Esophagus squamous epithelium (tissue), 5 donors: ENCODE results near the gene NFE2L1. TPM values are rescaled to one million over a fixed set of nuclear protein-coding genes. Genes with fewer than 3 reads are reported as not detected.
"Not testable (repeated sequence)": the region's sequence is repeated elsewhere in the genome, so short reads cannot be mapped to it uniquely, and the experiment has no call there.

ENCODE experiments used
- DNase-seq: peaks from one replicate; lab custom pipeline; 2025; lab: John Stamatoyannopoulos, UW
- H3K27ac ChIP-seq, 4 donors: fragments of 200-600 bp; sonication (generic); one replicate each; pipeline ENCODE4 v1.5.1; 2016 to 2019; ENCODE audit warnings: mild to moderate bottlenecking in 1 of 4
- H3K27me3 ChIP-seq, 4 donors: fragments of 200-600 bp; sonication (generic); 1 replicate in 3 of 4; 2 replicates in 1 of 4; pipeline versions ENCODE4 v1.5.1 to v1.6.0; 2017 to 2021; ENCODE audit warnings: antibody characterized with exemption in 1 of 4
- H3K36me3 ChIP-seq, 3 donors: fragments of 200-600 bp; sonication (generic); one replicate each; pipeline ENCODE4 v1.5.1; 2016 to 2019
- H3K4me1 ChIP-seq, 3 donors: fragments of 200-600 bp; sonication (generic); one replicate each; pipeline ENCODE4 v1.5.1; 2017 to 2019
- H3K4me3 ChIP-seq, 4 donors: fragments of 200-600 bp; sonication (generic); 1 replicate in 3 of 4; 2 replicates in 1 of 4; pipeline ENCODE4 v1.5.1; 2016 to 2019; ENCODE audit warnings: mild to moderate bottlenecking in 2 of 4, moderate library complexity in 1 of 4
- H3K9me3 ChIP-seq, 3 donors: fragments of 200-600 bp; sonication (generic); one replicate each; pipeline ENCODE4 v1.5.1; 2016 to 2019
- POLR2A ChIP-seq, 4 donors: fragments of 450-650 bp; IDR thresholded peaks; one replicate each; pipeline ENCODE4 v1.6.1; 2017; ENCODE audit warnings: antibody characterized with exemption in 4 of 4, mild to moderate bottlenecking in 4 of 4, moderate library complexity in 3 of 4
- WGBS, 2 donors: methylation state at CpG; one replicate each; pipeline ENCODE4 v1.1.5; 2018; 5-methylcytosine and 5-hydroxymethylcytosine counted together
- intact Hi-C: fragments of 100-400 bp; cut with DNase I; formaldehyde crosslinking; loops from one replicate; pipeline ENCODE4 v1.15.0; 2022
- total RNA-seq, 4 donors: library from RNA; depleted of rRNA; stranded (reverse); fragments of >200 nt; gene quantifications; one replicate each; pipeline ENCODE4 v1.1.0, GENCODE V29; 2016
- TF ChIP-seq, protein P1 (sequence below), 6 experiments: fragments of 450-650 bp in 4 of 6; fragments of 200-600 bp in 2 of 6; sonication (generic) in 2 of 6; IDR thresholded peaks; one replicate each; pipeline ENCODE4 v1.5.1; 2016 to 2019; ENCODE audit warnings: antibody characterized with exemption in 6 of 6, mild to moderate bottlenecking in 4 of 6, moderate library complexity in 4 of 6
- donor health status: DM: yes; HTN: yes; CAD: no.

Gene NFE2L1
- total RNA-seq, 4 donors from 2014 or later, result 41.6 to 103 (median 60.0) TPM

- TF ChIP-seq, protein P1, sequence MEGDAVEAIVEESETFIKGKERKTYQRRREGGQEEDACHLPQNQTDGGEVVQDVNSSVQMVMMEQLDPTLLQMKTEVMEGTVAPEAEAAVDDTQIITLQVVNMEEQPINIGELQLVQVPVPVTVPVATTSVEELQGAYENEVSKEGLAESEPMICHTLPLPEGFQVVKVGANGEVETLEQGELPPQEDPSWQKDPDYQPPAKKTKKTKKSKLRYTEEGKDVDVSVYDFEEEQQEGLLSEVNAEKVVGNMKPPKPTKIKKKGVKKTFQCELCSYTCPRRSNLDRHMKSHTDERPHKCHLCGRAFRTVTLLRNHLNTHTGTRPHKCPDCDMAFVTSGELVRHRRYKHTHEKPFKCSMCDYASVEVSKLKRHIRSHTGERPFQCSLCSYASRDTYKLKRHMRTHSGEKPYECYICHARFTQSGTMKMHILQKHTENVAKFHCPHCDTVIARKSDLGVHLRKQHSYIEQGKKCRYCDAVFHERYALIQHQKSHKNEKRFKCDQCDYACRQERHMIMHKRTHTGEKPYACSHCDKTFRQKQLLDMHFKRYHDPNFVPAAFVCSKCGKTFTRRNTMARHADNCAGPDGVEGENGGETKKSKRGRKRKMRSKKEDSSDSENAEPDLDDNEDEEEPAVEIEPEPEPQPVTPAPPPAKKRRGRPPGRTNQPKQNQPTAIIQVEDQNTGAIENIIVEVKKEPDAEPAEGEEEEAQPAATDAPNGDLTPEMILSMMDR (IDR thresholded peaks at IDR 0.05), result no peak
- no peak for TF ChIP-seq POLR2A (IDR thresholded peaks at IDR 0.05)
- no peak overlapping the region for H3K27ac ChIP-seq
- no peak for DNase-seq
- no peaks in the 10 kb centered on the region for H3K9me3 ChIP-seq
- peaks cover 4 to 19% (median 13%) of the 10 kb centered on the region in 3 donors for H3K4me1 ChIP-seq
- H3K27me3 ChIP-seq, result no peaks in the 10 kb centered on the region
- H3K36me3 ChIP-seq, result no peaks in the 10 kb centered on the region
- intact Hi-C loops, result no loop called here
- WGBS, 2 donors, result 79 to 86% methylated on average over 5 to 6 of the region's 6 CpGs
- H3K4me3 ChIP-seq, result no peak overlapping the region
These were observed 16.2 kb upstream of the NFE2L1 start for GRCh38 chr17:48031966-48032365.

DNA sequence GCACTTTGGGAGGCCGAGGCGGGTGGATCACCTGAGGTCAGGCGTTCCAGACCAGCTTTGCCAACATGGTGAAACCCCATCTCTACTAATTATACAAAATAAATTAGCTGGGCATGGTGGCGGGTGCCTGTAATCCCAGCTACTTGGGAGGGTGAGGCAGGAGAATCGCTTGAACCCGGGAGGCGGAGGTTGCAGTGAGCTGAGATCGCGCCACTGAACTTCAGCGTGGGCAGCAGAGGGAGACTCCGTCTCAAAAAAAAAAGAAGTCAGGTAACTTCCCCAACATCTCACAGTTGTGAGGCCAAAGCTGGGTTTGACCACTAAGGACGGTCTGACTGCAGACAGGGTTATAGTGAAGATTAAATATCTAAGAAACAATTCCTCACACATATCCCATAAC lies 13.4 kb upstream of the NFE2L1 start:
- H3K27me3 ChIP-seq, DNase-seq, intact Hi-C loops, H3K27ac ChIP-seq, H3K36me3 ChIP-seq, H3K4me3 ChIP-seq, H3K9me3 ChIP-seq: not testable (repeated sequence)
- WGBS, 2 donors, result 83 to 88% methylated on average over 7 to 12 of the region's 12 CpGs
- H3K4me1 ChIP-seq, result peaks cover 9 to 27% (median 12%) of the 10 kb centered on the region in 3 donors

- H3K4me1 ChIP-seq, result peaks cover 6 to 18% (median 9%) of the 10 kb centered on the region in 3 donors
- TF ChIP-seq, protein P1 (IDR thresholded peaks at IDR 0.05), result no peak
- no peak for TF ChIP-seq POLR2A (IDR thresholded peaks at IDR 0.05)
- peak overlapping the region; percentile 50 to 69 (median 66) for H3K4me3 ChIP-seq
- peak overlapping the region; percentile 59 to 79 (median 77) for H3K27ac ChIP-seq
- 0 to 52% methylated on average over 1 to 3 of the region's 6 CpGs for WGBS, 2 donors
- intact Hi-C loops, result no loop called here
- no peaks in the 10 kb centered on the region for H3K36me3 ChIP-seq
- DNase-seq, result no peak
- no peaks in the 10 kb centered on the region for H3K27me3 ChIP-seq
- H3K9me3 ChIP-seq, result no peaks in the 10 kb centered on the region
These were observed 11.5 kb upstream of the NFE2L1 start for GRCh38 chr17:48036693-48037035.

DNA sequence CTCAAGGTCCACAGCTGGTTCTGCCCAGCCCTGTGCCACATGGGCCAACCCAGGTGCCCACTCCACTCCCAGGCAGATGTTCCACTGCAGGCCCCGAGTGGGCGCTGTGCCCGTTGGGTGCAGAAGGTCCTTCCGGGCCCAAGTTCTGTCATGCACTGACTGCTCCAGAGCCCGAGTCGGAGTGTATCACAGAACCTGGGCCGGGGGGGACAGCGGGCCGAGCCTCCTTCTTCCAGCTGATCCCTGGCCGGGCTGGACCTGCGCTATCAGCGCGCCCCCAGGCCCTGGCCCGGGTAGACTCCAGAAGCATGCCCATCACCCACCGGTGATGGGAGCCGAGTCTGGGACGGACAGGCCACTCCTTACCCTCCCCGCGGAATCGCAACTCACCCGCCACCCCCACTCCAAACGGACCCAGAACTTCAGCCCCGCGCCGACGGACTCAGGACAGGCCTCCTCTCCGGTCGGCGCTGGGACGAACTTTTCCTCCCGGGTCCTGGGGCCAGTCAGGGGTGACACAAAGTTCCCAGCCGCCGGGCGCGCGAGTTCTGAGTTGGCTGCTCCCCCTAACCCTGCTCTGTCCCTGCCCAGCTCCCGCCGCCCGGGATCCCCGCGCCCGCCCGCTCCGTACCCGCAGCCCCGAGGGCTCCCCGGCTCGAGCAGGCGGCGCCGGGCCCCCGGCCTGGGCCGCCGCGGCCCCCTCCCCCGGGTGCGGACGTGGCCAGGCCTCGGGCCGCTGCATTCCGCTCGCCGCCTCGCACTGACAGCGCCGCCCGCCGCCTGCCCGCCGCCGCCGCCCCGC lies 10.9 kb upstream of the NFE2L1 start, which contains the start of gene COPZ2:
COPZ2 (minus strand) TSS at position 762 of the 802 bp plus-strand sequence; CDS start at position 742, 20 bp downstream.
- peak within 1 kb of the TSS; percentile 50 to 69 (median 66) for H3K4me3 ChIP-seq
- intact Hi-C loops, result no loop called here
- WGBS, 2 donors, result 7% methylated on average over 3 of the region's 73 CpGs; no CpG with 5 or more reads in 1 of the 2 donors

DNA sequence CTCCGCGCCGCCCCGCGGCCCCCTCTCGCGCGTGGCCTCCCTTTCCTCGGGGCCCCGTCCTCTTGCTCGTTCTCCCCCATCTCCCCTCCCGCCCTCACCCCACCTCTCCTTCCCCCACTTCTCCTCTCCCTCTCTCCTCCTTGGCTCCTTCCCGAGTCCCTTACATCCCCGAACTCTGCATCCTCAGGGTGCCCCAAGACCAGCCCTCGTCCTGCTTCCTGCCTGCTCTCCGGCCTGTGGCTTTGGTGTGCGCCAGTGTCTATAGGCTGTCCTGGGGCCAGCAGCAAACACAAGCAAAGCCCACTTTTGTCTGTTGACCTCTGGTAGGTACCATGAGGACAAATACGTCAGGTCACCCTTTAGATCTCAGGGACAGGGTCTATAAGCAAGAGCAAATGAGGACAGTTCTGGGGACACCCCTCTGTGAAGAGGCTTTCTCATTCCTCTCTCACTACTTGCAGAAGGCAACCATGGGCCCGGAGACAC lies 10.3 kb upstream of the NFE2L1 start:
- Histone ChIP-seq H3K4me1 (peaks cover 6 to 18% (median 9%) of the 10 kb centered on the region in 3 donors), H3K9me3 (no peaks in the 10 kb centered on the region), H3K36me3 (no peaks in the 10 kb centered on the region), H3K4me3 (peak overlapping the region in 3 of 4 donors; percentile 66 to 69 (median 66)), H3K27ac (peak overlapping the region; percentile 46 to 79 (median 68)), H3K27me3 (no peaks in the 10 kb centered on the region)
- TF ChIP-seq, protein P1 (IDR thresholded peaks at IDR 0.05), result no peak
- TF ChIP-seq POLR2A (IDR thresholded peaks at IDR 0.05), result no peak
- 0 to 23% methylated on average over 4 to 6 of the region's 19 CpGs for WGBS, 2 donors
- intact Hi-C loops, result no loop called here
- no peak for DNase-seq

More for the DNA sequence above, 10.9 kb upstream of the NFE2L1 start, which contains the start of gene COPZ2:
- Histone ChIP-seq H3K4me1 (peaks cover 6 to 18% (median 9%) of the 10 kb centered on the region in 3 donors), H3K9me3 (no peaks in the 10 kb centered on the region), H3K27me3 (no peaks in the 10 kb centered on the region), H3K27ac (peak within 1 kb of the TSS; percentile 59 to 79 (median 77)), H3K36me3 (no peaks in the 10 kb centered on the region)
- no peak for DNase-seq
- TF ChIP-seq, protein P1 (IDR thresholded peaks at IDR 0.05), result peak; percentile 10 to 72 (median 46)
- TF ChIP-seq POLR2A (IDR thresholded peaks at IDR 0.05), result peak in 1 of 4 donors; percentile 15
